GM18867 (cell line): ENCODE results near the gene PDXK.

Source experiments
- ATAC-seq: cut with Tn5 transposase; IDR thresholded peaks from one replicate; pipeline ENCODE4 v1.9.1; 2021; ENCODE audit warnings: mild to moderate bottlenecking, moderate library complexity; ENCODE audit not compliant: unreplicated experiment

PDXK gene

DNA sequence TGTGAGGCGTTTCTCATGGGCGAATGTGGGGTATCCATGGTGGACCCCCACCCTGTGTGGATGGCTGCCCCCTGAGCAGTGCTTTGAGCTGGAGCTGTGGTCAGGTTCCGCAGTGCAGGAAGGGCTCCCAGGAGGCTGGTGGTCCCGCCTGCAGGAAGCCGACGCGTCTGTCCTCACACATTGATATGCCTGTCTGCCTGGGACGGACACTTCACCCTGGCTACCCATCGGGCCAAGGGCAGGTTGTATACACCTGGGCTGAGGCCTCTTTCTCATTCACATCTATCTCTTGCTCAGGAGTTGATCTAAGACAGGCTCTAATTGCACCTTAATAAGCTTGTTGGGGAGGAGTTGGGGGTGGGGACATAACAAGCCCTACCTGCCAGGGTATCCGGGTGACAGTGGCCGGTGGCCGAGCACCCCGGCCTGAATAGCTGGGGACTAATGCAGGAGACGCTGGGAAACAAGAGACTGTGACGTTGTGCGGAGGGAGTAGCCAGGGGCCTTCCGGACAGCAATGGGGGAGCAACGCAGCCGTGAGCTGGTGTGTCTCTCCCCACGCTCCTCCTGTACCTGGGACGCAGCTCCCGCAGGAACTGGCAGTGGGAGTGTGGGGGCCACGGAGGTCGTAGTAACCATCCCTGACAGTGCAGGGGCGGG is 21.7 kb downstream of the PDXK start:
- ATAC-seq = no peak

DNA sequence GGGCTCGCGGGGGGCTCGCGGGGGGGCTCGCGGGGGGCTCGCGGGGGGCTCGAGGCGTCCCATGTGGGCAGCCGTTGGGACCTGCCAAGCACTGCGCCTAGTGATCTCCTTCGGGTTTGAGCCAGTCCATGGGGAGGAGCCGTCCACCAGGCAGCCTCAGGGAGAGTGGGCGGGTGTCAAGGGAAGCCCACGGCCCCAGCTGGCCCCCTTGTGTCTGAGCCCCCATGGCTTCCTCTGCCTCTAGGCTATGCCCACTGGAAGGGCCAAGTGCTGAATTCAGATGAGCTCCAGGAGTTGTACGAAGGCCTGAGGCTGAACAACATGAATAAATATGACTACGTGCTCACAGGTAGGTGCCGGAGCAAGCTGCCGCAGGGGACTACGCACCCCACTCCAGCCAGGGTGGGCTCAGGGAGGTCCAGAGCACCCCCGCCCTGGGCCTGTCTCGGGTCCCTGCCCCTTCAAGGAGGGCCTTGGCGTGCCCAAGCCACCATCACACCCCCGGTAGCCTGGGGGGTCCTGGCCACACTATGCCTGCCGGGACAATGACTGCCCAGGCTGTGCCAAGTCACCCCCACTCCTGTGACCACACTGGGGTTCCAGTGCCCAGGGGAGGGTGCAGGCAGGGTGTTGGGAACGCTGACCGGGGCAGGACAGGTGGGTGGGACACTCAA is 22.6 kb downstream of the PDXK start:
- no peak for ATAC-seq

DNA sequence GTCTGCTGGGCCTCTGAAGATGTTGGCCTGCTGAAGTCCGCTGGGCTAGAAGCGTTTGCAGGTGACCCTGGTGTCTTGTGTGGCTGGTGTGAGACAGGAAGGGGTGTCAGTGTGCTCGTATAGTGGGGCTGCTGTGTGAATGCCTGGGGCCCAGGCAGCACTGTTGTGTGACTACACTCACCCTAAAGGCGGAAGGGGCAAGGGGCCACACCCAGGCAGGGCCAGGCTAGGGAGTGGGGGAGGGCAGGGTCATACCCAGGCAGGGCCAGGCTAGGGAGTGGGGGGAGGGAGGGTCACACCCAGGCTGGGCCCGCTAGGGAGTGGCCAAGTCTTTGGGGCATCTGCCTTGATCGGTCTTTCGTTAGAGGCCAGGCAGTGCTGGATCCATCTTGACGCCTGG is 25.0 kb downstream of the PDXK start:
- no peak for ATAC-seq

DNA sequence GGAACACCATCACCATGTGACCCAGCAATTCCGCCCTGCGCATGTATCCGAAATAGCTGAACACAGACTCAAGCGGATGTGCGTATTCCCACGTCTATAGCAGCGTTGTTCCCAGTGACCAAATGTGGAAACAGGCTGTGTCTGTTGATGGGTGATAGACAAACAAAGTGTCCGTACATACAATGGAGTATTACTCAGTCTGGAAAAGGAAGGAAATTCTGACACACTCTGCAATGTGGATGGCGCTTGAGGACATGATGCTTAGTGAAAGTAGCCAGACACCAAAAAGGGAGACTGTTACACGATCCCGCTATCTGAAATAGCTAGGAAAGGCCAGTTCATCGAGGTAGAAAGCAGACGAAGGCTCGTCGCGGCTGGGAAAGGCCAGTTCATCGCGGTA is 25.8 kb downstream of the PDXK start:
- ATAC-seq = no peak

DNA sequence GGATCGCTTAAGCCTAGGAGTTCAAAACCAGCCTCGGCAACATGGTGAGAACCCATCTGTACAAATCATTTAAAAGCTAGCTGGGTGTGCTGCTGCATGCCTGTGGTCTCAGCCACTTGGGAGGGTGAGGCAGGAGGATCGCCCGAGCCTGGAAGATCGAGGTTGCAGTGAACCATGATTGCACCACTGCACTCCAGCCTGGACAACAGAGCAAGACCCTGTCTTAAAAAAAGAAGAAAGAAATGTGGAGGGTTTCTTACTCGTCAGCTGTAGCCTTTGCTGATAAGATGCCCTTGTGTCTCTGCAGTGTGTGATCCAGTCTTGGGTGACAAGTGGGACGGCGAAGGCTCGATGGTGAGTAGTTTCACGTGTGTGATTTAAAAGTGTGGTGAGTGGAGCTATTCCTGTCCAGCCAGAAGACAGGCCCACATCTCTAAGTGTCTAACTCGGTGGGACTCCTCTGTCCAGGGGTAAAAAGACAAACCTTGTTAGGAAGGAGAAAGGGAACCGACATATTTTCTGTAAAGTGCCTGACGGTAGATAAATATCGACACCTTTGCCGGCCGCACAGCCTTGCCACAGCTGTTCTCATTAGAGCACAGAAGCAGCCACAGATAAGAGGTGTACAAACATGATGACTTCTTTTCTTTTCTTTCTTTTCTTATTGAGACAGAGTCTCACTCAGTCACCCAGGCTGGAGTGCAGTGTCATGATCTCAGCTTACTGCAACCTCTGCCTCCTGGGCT is 27.0 kb downstream of the PDXK start:
- no peak for ATAC-seq

DNA sequence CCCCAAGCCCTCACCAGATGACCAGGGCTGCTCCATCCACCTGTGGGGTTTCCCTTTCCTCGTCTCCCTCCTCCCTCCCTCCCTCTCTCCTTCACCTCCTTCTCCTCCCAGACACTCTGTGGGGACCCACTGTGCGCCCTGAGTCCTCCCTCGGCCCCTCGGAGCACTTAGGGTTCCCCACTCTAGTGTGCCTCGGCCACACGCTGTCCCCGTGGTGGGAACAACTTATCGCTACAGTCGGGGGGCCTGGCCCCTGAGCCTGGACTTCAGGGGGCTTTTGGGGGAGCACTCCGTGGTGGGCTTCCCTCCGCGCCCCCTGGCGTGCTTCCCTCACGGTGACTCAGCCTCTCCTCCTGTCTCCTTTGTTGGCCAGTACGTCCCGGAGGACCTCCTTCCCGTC is 29.7 kb downstream of the PDXK start:
- no peak for ATAC-seq

DNA sequence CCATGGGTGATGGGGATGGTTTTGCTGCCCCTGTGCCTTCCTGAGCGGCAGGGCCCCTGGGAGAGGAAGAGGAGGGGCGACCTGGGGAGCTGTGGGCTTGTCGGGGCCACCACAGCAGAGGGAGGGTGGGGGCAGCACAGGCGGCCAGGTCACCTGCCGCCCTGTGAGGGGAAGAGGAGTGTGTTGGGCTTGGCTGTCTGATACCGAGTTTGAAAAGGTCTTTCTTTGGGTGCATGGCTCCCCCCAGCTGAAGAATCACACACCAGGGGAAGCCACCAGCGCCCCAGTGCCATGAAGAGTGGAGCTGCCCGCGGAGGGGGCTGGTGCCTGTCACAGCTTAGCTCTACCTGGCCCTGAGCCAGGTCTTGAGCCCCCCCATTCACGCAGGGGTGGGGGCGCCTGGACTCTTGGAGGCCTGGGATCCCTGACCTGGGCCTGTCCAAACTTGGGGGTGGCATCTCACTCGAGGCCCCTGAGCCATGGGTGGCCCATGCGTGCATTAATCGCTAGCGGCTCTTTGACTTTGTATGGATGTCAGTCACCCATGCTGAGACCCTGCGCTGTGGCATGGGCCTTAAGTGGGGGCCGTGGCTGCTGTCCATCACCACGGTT is 30.8 kb downstream of the PDXK start:
- no peak for ATAC-seq

DNA sequence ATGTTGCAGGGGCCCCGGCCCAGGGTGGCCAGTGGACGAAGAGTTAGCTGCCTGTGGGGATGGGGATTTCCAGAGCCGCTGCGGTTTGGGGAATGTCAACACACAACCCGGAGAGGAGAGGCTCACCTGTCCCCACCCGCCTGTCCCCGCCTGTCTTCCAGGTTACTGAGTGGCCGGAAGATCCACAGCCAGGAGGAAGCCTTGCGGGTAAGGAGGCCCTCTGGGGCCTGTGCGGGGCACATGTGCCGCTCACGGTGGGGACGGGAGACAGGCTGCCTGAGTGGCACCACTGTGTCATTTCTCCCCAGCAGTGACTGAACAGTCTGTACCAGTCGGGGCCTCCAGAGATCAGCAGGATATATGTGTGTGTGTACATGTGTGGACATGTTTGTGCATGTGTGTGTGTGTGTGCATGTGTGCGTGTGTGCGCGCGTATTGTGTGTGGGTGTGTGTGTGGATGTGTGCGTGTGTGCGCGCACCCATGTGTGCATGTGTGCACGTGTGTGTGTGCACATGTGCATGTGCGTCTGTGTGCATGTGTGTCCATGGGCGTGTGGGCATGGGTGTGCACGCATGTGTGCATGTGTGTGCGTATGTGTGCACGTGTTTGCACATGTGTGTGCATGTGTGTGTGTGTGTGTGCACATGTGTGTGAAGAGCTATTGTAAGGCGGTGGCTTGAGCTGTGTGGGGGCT is 31.6 kb downstream of the PDXK start:
- ATAC-seq = no peak

DNA sequence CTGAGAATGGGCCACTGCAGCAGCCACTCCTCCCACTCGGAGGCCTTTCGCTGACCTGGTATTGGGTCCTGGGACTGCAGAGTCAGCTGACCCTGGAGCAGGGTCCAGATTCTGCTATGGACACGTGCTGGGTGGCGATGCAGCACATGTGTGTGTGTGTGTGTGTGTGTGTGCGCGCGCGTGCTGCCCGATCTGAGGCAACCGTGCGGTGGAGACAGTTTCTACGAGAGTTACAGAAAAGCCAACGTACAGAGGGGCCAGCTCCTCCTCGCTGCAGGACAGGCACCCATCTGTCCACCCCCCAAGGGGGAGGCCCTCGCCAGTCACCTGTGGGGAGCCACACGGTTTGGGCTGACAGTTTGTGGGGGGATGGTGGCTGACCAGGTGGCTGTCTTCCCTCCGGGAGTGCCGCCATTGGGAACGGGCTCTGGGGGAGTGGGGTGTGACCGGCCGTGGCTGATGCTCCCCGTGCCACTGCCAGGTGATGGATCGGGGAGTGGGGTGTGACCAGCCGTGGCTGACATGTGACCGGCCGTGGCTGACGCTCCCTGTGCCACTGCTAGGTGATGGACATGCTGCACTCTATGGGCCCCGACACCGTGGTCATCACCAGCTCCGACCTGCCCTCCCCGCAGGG is 33.1 kb downstream of the PDXK start:
- no peak for ATAC-seq

DNA sequence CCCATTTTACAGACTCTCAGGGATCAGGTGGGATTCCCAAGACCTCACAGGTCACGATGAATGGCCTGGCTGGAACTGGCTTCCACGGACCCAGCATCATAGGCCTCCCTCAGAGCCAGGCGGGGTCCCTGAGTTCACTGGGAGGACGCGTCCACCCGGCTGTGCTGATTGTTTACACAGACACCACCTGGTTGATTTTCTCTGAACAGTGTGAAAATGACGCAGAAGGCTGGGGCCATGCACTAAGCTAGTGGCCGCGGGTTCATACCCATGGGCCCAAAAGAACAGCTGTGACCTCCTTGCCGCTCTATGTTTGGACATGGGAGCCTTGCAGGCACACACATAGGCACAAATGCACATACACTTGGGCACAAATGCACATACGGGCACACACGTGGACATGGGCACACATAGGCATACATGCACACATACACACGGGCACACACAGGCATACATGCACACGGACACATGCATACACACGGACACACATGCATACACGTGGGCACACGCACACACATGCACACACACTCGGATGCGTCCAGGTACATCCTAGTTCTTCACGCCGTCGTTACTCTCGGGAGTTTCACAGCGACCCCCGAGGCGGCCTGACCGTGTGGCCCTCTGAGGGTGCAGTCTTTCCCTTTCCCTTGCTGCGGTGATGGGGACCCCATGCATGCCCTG is 34.0 kb downstream of the PDXK start:
- ATAC-seq = no peak

DNA sequence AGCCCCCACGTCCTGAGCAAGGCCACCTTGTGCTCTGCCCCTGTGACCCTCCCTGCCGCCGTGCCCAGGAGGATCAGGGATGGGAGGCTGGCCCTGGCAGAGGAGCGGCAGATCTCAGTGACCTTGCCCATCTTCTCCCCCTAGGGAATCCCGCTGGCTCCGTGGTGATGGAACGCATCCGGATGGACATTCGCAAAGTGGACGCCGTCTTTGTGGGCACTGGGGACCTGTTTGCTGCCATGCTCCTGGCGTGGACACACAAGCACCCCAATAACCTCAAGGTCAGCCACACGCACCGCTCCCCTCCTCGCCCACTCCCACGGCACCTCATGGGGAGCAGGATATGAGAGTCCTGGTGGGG is 34.5 kb downstream of the PDXK start:
- no peak for ATAC-seq

DNA sequence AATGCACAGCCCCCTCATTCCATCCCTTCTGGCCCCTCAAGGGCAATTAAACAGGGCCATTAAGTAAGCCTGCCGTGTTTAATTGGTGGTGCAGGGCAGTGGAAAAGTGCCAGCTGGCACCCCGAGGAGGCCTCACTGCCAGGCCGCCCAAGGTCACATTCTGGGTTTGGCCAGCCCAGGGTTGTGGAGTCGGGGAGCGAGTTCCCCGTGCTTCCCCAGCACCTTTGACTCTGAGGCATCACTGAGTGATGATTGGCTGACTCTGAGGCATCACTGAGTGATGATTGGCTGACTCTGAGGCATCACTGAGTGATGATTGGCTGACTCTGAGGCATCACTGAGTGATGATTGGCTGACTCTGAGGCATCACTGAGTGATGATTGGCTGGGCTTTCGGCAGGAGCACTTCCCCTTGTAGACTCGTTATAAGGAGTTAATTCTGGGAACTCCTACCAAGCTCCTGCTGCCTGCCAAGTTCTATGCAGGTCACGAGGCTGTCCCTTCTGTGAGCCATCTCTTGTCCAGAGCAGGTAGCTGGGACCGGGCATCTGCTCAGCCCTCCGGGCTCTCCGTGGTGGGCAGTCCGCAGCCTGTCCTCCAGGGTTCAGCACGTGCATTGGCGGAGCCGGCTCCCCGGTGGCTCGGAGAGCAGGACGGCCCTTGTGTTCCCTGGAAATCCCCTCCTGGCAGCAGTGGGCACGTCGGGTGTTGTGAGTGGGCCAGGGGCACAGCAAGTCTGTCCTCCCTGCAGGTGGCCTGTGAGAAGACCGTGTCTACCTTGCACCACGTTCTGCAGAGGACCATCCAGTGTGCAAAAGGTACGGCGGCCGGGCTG is 36.2 kb downstream of the PDXK start:
- no peak for ATAC-seq

DNA sequence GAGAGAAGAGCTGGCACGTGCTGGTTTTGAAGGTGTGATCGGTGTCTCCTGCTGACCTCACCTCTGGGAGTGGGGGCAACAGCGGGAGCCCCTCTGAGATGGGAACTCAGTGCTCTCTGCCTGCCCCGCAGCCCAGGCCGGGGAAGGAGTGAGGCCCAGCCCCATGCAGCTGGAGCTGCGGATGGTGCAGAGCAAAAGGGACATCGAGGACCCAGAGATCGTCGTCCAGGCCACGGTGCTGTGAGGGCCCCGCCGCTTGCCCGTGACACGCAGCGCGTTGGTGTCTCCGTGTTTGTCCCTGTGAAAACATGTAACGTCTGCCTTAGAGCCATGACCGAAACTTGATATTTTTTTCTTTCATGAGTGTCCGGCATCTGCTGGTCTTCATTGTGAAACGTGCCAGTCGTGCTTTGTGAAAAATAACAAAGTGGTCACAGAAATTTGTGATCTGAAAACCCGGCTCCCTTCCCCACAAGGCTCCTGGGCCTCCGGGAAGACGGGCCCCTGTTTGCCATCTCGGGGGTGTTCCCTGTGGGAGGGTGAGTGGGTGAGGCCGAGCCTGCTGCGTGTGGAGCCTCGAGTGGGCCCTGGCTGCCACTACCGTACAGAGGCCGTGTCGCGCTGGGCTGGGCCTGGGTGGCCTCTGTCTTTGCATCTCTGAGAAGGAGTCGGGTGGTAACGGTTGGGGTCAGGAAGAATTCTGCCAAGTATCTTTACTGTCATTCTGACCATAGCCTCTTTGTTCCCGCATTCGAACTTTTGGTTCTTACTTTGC is 37.1 kb downstream of the PDXK start:
- ATAC-seq = no peak

DNA sequence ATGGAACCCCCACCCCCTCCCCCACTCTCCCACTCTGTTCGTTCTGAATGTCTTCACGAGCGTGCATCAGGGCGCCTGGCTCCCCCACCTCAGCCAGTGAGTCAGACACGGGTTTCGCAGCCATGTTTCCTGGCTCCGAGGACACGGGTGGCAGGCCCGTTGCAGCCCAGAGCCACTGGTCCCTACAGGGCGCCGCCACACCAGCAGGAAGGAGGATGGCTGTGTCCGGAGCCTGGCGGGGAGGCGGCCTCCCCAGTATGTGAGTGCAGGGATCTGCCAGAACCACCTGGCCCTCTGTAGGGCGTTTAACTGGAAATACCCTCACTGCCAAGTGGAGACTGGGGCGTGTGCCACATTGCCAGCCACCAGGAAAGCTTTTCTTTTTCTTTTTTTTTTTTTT is 38.7 kb downstream of the PDXK start:
- ATAC-seq = no peak

DNA sequence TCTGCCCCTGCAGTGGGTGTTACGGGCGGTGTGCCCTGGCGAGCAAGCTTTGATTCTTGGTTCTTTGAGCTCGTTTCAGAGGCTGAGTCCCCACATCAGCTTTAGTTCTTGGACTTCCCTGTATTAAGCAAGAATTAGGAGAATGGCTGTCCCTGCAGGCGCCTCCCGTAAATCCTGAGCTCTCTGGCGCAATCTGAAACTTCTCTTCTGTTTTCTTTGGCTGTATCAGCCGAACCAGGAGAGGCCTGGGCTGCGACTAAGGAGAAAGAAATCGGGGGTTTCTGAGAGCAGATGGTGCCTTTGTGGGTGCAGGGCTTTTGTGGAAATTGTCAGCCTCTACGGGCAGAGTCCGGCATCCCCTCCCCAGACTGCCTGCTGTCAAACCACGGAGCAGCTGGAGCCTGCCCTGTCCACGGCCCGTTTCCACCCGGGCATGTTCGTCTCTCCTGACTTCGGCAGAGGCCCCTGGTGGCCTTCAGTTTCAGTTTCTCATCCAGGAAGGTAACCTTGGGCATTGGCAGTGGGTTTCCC is 39.2 kb downstream of the PDXK start:
- no peak for ATAC-seq

DNA sequence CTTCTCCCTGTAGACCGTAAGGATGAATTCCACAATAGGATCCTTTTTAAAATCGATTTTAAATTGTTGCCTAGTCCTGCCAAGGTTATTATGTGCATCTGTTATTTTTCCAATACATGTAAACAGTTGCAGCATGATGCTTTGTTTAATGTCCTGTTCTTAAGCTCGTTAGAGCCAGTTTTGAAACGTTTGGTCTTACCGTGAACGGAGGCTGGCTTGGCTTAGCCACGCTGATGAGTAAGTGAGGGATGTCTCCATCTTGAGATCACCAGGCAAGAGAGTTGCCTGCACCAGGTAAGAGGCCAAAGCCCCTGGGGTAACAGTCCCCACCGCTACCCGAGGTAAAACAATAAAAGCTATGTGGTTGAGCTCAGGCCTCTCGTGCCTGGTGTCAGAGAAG is 39.9 kb downstream of the PDXK start:
- no peak for ATAC-seq

DNA sequence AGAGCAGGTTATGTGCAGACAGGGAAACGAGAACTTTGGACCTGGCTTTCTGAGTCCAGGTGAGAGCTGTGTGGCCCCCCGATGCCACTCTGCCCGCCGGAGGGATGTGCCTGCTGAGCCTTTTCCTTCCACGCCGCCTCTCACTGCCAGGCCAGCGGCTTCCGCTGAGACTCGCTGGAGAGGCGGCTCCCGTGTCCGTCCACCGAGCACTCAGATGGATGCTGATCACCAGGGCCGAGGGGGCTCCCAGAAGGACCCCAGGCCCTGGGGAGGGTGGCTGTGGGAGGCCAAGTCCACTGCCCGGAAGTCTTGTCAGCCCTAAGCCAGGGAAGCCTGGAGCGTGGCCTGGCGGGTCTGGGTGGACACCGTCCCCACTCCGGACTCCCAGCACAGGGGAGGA is 40.7 kb downstream of the PDXK start:
- no peak for ATAC-seq

DNA sequence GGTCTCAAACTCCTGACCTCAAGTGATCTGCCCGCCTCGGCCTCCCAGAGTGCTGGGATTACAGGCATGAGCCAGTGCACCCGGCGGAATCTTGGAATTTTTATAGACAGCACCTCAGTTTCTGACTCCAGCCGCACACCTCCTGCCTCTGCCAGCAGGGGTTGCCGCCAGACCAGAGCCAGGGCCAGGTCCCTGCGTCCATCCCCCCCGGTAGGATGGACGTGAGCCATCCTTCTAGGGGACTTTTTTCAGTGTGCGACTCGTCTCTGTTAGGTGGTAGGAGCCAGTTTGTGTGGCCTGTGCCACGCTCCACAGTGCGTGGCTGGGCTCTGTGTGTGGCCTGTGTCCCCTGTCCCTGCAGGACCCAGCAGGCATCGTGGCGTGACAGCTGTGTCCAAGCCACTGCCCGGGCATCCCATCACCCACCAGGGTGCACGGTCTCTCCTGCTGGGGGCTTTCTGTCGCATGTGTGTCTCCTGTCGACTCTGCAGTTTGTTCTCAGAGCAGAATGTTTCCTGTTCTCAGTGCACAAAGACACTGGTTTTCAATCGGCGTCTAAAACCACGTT is 41.5 kb downstream of the PDXK start:
- no peak for ATAC-seq
